NCI-H2107 (cell line): ENCODE data around the gene MRGPRG.
"Not testable (repeated sequence)": the region's sequence is repeated elsewhere in the genome, so short reads cannot be mapped to it uniquely, and the experiment has no call there.

Experiments used
- DNase-seq: peaks from one replicate; lab custom pipeline; 2025; lab: John Stamatoyannopoulos, UW

MRGPRG gene

DNA sequence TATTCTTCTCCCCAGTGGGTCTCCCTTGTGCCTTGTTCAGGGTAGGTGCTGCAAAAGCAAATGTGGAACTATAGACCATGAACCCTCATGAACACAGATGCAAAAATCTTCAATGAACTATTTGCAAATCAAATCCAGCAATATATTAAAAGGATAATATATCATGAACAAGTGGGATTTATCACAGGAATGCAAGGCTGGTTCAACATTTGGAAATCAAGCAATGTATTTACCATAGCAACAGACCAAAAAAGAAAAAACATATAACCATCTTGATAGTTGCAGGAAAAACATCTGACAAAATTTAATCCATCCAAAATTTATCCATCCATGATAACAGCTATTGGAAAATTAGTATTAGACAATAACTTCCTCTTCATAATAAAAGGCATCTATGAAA lies 42.1 kb downstream of the MRGPRG start:
- DNase-seq = no peak

DNA sequence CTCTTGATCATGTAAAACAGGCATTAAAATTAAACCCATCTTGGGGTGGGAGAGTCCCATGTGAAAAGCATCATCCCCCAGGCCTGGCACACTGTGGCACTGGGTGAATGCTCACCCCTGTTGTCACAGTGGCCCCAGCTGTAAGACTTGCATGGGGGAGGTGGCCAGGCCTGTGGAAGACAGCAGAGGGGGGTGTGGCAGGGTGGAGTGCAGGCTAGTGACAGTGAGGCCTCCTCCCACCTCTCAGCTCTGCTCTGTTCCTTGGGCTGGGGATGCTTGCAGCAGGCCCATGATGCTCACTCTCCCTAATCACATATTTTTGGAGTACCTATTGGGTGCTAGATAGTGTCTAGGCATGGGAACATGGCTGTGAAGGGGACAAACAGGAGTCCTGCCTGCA lies 43.4 kb downstream of the MRGPRG start:
- no peak for DNase-seq

DNA sequence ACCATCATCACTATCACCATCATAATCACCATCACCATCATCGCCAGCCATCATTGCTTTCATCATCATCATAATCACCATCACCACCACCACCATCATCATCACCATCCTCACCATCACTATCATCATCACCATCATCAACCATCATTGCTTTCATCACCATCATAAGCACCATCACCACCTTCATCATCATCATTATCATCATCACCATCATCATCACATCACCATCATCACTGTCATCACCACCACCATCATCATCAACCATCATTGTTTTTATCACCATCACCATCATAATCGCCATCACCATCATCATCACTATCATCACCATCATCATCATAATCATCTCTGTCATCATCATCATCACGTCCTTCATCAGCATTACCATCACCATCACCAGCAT lies 44.2 kb downstream of the MRGPRG start:
- DNase-seq = no peak

DNA sequence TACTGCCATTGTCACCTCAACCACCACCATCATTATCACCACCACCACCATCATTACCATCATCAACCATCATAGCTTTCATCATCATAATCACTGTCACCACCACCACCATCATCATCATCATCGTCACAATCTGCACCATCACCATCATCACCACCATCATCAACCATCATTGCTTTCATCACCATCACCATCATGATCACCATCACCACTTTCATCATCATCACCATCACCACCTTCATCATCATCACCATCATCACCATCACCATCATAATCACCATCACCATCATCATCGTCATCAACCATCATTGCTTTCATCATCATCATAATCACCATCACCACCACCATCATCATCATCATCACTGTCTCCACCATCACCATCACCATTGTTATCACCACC lies 44.8 kb downstream of the MRGPRG start:
- DNase-seq = no peak

DNA sequence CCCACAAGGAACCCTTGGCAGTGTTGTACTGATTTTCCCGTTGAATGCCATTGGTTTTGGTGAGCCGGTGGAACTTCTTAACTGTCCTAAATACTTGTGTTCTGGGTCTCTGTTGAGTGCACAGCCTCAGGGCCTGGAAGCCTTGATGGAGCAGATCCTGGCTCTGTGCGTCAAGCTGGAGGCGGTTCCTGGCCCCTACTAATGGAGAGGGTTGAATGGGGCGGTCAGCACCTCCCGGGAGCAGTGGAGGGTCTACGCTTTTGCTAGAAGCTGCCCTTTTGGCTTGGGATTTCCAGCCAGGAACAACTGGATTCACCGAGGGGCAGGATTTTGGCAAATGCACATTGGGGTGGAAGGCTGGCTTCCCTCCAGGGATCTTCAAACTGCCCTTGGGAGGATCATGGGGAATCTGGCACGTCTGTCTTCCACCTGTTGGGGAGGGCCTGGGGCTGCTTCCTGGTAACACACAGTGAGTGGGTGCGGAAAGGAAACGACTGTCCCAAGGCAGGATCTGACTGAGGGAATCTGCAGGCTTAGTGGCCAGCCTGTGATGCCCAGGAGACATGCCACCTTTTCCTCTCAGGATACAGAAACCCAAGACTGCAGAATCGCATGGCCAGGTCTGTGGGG lies 46.6 kb downstream of the MRGPRG start:
- no peak for DNase-seq

DNA sequence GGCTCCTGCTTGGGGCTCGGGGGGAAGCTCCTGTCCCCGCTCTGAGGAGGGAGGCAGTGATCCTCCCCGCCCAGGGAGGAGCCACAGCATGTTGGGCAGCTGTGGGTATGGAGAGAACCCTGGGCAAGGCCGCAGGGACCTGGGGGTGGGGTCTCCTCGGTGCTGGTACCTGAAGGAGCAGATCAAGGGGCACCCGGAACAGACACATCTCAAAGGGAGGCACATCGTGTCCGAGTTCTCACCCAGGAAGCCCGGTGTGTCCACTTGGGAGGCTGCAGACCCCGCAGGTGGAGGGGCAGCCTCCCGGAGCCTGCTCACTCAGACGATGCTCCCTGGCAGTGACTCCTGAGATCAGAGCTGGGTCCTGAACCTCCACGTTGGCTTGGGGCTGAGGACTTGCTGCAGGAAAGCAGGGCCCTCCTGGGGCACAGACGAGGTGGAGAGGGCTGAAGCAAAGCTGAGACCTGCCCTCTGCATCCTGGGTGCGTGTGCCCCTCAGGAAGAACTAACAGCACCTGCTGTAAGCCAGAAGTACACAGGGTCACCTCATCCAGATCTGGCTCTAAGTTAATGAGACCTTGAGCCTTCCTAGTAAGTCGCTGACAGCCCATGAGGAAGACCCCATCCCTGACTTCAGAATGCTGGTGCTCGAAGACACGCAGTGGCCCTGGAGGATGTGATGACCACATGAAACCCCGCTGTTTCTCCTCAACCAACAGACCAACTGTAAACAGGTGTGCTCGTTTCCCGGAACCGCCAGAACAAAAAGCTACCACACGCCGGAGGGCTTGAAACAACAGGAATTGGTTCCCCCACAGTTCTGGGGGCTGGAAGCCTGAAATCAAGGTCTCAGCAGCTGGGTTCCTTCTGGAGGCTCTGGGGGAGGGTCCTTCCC lies 47.6 kb downstream of the MRGPRG start:
- no peak for DNase-seq

DNA sequence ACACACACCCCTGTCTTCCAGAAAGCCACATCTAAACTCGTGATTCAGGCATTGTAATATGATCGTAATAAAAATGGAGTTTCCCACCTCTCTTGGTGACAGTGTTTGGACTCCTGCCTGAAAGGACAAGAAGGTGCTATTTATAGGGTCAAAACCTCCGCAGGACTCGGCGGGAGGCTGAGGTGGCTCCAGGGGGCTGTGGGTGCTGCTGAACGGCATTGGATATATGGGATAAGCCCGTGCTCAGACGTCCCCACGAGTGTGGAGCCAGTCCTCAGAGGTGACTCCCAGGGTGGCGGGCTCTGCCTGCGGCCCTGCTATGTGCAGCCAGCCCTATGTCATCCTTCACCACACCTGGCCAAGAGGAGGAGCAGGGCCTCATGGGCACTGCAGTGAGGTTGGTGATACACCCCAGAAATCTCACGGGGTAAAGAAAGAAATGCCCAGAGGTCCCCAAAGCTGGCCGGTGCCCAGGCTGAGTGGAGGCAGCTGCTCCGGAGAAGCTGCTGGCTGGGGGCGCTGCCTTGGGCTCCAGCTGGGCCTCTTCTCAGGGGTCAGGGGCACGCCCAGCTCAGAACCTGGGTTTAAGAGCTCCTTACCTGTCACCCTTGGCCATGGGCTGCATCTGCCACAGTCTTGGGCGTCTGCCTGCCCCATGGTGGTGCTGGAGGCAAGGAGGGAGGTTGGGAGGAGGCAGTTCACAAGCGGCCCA lies 48.4 kb downstream of the MRGPRG start:
- no peak for DNase-seq

DNA sequence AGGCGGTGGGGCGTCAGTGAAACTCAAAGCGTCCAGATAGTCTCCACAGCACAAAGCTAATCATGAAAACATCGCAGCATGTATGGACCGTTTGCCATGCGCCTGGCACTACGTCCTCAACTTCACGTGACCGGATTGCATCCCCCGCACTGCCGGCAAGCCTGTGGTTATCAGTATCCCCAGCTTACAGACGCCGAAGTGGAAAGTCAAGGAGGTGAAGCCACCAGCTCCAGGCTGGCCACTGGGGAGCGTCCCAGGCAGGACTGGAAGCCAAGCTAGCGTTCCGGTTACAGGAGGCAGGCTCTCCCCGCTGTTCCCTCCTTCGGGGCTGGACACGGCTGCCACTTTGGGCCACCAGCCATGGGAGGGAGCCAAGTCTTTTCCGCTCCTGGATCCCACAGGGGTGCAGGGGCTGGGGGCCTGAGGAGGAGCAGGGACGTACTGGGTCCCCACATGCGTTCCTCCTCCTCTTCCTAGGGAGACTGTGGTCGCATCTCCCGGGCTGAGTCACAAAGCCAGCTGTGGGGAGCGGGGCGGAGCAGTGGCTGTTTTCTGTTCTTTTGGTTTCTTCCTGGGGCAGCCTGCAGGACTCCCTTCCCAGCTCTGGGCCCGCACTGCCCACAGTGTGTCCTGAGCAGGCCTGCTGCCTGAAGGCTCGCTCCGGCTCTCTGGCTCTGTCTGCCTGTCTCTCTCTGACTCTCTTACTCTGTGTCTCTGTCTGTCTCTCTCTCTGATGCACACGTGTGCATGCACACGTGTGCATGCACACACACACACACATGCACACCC lies 49.2 kb downstream of the MRGPRG start:
- no peak for DNase-seq

DNA sequence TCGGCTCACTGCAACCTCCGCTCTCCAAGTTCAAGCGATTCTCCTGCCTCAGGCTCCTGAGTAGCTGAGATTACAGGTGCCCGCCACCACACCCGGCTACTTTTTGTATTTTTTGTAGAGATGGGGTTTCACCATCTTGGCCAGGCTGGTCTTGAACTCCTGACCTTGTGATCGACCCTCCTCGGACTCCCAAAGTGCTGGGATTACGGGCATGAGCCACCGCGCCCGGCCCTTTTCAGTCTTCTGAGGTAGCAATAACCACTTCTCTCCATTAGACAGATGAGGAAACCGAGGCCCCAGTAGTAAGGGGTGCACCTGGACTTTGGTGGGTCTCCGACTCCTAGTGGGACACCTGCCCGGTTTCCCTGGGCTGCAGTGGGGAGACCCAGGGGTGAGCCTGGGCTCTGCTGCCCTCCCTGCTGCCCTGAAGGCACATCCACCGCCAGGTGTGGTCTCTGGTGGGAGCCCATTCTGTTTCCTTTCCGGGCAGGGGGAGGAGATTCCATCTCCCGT lies 49.8 kb downstream of the MRGPRG start:
- not testable (repeated sequence) for DNase-seq
